22Rv1 (cell line): ENCODE results near the gene LRRC28.

Source experiments
- H3K27ac ChIP-seq: fragments of 450-650 bp; 2 replicates; pipeline ENCODE4 v1.5.1; 2017
- ZFX ChIP-seq: fragments of 450-650 bp; IDR thresholded peaks from 2 replicates; pipeline ENCODE4 v1.6.1; 2017; ENCODE audit warnings: antibody characterized with exemption, borderline replicate concordance
- TF ChIP-seq, protein P1 (sequence below): fragments of 450-650 bp; IDR thresholded peaks from 2 replicates; pipeline ENCODE4 v1.5.1; 2017; ENCODE audit warnings: mild to moderate bottlenecking

The LRRC28 gene

DNA sequence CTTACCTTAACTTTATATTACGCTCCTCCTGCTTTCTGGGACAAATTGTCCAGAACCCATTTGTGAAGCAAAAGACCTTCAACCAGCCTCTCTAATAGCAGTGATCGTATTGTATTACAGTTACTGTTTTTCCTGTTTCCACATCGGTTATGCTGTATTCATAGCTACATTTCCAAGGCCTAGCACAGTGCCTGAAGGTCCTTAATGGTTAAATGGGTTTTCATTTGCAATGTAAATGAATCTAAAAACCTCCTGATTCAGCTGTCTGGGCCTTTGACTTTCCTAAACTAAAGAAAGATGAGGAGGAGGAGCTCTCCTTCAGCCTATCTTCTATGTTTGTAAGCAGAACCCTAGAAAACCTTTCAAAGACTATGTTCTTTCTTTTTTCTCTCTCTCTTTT, 99.1 kb downstream of the LRRC28 start:
- no peak overlapping the region for H3K27ac ChIP-seq
- no peak for TF ChIP-seq ZFX
- TF ChIP-seq, protein P1, sequence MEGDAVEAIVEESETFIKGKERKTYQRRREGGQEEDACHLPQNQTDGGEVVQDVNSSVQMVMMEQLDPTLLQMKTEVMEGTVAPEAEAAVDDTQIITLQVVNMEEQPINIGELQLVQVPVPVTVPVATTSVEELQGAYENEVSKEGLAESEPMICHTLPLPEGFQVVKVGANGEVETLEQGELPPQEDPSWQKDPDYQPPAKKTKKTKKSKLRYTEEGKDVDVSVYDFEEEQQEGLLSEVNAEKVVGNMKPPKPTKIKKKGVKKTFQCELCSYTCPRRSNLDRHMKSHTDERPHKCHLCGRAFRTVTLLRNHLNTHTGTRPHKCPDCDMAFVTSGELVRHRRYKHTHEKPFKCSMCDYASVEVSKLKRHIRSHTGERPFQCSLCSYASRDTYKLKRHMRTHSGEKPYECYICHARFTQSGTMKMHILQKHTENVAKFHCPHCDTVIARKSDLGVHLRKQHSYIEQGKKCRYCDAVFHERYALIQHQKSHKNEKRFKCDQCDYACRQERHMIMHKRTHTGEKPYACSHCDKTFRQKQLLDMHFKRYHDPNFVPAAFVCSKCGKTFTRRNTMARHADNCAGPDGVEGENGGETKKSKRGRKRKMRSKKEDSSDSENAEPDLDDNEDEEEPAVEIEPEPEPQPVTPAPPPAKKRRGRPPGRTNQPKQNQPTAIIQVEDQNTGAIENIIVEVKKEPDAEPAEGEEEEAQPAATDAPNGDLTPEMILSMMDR = no peak

DNA sequence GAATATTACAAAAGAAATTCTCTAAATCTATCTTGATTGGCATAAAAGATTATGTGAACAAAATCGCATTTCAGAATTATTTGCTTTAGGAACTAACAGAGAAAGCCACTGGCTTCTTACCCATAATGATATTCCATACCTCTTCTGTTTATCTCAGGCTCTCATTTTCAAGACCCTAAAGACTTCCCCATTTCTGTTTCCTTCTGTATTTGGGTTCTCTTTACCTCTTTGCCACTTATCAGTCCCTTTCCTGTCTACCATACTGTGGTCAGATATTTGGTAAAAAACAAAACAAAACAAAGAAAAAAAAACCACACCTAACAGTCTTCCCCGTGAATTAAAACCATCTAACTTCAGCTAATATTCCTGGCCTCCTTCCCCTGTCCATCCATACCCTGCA, 108.5 kb downstream of the LRRC28 start:
- H3K27ac ChIP-seq = no peak overlapping the region
- TF ChIP-seq, protein P1 = no peak
- no peak for TF ChIP-seq ZFX

DNA sequence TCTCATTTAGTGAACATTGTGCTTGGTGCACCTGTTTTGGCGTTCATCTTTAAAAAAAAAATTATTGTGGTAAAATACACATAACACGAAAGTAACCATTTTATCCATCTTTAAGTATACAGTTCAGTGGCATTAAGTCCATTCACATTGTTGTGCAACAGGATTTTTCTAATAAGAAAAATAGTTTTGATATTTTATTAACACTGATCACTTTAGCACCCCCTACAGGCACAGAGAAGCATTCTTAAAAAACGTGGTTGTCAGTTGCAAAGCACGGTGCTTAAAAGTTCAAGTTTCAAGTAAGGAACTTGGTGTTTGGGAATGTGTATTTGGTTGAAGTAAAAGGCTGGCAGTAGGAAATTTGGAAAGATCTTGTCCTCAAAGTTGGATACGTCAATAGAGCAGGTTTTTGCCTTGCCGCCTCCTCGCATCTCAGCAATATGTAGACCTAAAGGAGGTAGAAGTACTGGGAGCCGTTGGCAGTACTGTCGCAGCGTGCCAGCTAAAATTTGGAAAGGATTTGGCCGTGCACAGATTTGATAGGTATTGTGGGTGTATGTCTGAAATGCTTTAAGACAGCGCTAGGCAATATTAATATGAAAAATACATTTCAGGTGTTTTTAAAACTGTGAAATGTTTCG, 110.4 kb downstream of the LRRC28 start:
- H3K27ac ChIP-seq = no peak overlapping the region
- TF ChIP-seq ZFX = no peak
- TF ChIP-seq, protein P1 = peak; percentile 80

DNA sequence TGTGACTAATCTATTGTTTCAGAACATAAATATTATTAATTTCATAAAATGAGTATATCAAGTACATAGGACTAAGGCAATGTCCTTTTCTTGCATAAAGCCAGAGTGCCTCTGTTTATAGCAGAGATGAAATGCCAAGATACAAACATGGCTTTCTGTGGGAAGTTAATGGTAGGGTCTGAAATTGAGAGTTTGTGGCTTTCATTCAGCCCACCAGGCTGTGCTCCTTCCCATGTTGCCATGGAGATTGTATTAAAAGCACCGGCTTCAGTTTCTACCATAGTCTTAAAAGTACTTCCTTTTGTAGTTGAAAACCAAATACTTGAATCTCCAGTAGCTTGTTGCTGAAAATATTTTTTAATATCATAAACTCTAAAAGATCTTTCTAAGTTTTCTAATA, 114.0 kb downstream of the LRRC28 start:
- H3K27ac ChIP-seq = no peak overlapping the region
- TF ChIP-seq, protein P1 = no peak
- TF ChIP-seq ZFX = no peak

DNA sequence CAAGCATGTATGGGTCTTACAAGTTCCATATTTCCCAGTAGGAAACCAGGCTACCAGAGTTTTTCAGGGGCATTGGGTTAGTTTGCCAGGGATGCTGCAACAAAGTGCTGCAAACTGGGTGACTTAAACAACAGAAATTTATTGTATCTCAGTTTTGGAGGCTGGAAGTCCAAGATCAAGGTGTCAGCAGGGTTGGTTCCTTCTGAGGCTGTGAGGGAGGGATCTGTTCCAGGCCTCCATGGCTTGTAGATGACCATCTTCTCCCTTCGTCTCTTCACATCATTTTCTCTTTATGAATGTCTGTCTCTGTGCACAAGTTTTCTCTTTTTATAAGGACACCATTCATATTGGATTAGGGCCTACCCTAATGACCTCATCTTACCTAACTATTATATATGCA, 114.7 kb downstream of the LRRC28 start:
- no peak overlapping the region for H3K27ac ChIP-seq
- no peak for TF ChIP-seq ZFX
- TF ChIP-seq, protein P1 = no peak

DNA sequence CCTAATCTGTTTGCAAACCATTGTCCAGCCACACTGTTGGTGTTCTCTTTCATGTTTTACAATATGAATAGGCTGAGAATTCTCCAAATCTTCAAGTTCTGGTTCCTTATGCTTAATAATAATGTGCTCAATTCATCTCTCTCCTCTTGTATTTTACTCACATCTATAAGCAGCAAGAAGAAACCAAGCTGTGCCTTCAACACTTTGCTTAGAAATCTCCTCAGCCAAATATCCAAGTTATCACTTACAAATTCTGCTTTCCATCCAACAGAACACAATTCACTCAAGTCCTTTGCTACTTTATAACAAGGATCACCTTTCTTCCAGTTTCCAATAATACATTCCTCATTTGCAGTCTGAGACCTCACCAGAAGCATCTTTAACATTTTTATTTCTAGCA, 117.5 kb downstream of the LRRC28 start:
- TF ChIP-seq ZFX = no peak
- TF ChIP-seq, protein P1 = no peak
- H3K27ac ChIP-seq = no peak overlapping the region

DNA sequence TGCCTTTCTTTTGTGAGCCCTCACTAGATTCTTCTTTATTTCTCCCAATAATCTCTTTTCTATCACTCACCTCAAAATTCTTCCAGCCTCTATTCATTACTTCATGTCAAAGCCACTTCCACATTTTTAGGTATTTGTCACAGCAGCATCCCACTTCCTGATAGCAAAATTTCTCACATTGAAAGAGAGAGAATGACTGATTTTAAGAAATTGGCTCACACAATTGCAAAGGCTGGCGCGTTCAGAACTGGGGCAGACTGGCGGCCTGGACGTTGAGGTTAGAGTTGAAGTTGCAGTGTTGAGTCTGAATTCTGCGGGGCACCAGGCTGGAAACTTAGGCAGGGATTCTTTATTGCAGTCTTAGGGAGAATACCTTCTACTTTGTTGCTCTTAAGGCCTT, 117.9 kb downstream of the LRRC28 start:
- H3K27ac ChIP-seq = no peak overlapping the region
- TF ChIP-seq, protein P1 = no peak
- no peak for TF ChIP-seq ZFX
